Panc1 (cell line): ENCODE data around the gene CEP44.

Experiments
- CTCF ChIP-seq: fragments of 450-650 bp; IDR thresholded peaks from 2 replicates; pipeline ENCODE4 v1.5.1; 2017; ENCODE audit warnings: mild to moderate bottlenecking
- POLR2AphosphoS5 ChIP-seq: IDR thresholded peaks from 2 replicates; pipeline ENCODE4 v1.6.1; 2012; ENCODE audit warnings: mild to moderate bottlenecking, low read depth, low read length, moderate library complexity
- SIN3A ChIP-seq: IDR thresholded peaks from 2 replicates; pipeline ENCODE4 v1.6.1; 2012; ENCODE audit warnings: low read depth, mild to moderate bottlenecking, low read length, moderate library complexity, borderline replicate concordance; ENCODE audit not compliant: insufficient read depth

GRCh38 chr4:174378951-174379350 lies 95.2 kb downstream of the CEP44 start:
- TF ChIP-seq POLR2AphosphoS5 (no peak), CTCF (no peak), SIN3A (no peak)
